Embryonic facial prominence (tissue), 1 donor: Measurements from ENCODE around the gene UBAC2.
"Not testable (repeated sequence)": the region's sequence is repeated elsewhere in the genome, so short reads cannot be mapped to it uniquely, and the experiment has no call there.

ENCODE experiments used
- DNase-seq: peaks from one replicate; pipeline ENCODE4 v3.0.0-alpha.2; 2016; ENCODE audit errors: extremely low spot score

Gene UBAC2

GRCh38 chr13:99393391-99393790 lies 192.7 kb downstream of the UBAC2 start:
- DNase-seq: not testable (repeated sequence)

- no peak for DNase-seq
Observed at GRCh38 chr13:99393791-99394735, 193.4 kb downstream of the UBAC2 start.

- no peak for DNase-seq
Observed at GRCh38 chr13:99395436-99395835, 194.8 kb downstream of the UBAC2 start.

GRCh38 chr13:99396446-99396845 lies 195.8 kb downstream of the UBAC2 start:
- DNase-seq: no peak

GRCh38 chr13:99398071-99398470 lies 197.4 kb downstream of the UBAC2 start:
- no peak for DNase-seq

- no peak for DNase-seq
Observed at GRCh38 chr13:99398916-99399622, 198.4 kb downstream of the UBAC2 start.

GRCh38 chr13:99399623-99399974 lies 198.9 kb downstream of the UBAC2 start:
- no peak for DNase-seq

- DNase-seq: no peak
Observed at GRCh38 chr13:99403458-99403971, 202.9 kb downstream of the UBAC2 start.

- DNase-seq: no peak
Observed at GRCh38 chr13:99404005-99404755, 203.5 kb downstream of the UBAC2 start.

- DNase-seq: no peak
Observed at GRCh38 chr13:99405966-99406365, 205.3 kb downstream of the UBAC2 start.

- DNase-seq: no peak
Observed at GRCh38 chr13:99406799-99407201, 206.1 kb downstream of the UBAC2 start.

GRCh38 chr13:99407906-99408702 lies 207.4 kb downstream of the UBAC2 start:
- no peak for DNase-seq

- DNase-seq: no peak
Observed at GRCh38 chr13:99408703-99409000, 208.0 kb downstream of the UBAC2 start.

- not testable (repeated sequence) for DNase-seq
Observed at GRCh38 chr13:99409461-99410083, 208.9 kb downstream of the UBAC2 start.

- DNase-seq: not testable (repeated sequence)
Observed at GRCh38 chr13:99410646-99411475, 210.2 kb downstream of the UBAC2 start.

GRCh38 chr13:99412856-99413255 lies 212.2 kb downstream of the UBAC2 start:
- no peak for DNase-seq

GRCh38 chr13:99414048-99414995 lies 213.7 kb downstream of the UBAC2 start:
- no peak for DNase-seq

- no peak for DNase-seq
Observed at GRCh38 chr13:99415014-99415650, 214.5 kb downstream of the UBAC2 start.
